Right kidney (tissue), 1 donor: ENCODE measurements around the gene CHCHD3.
"Not testable (repeated sequence)": the region's sequence is repeated elsewhere in the genome, so short reads cannot be mapped to it uniquely, and the experiment has no call there.

Experiments used
- DNase-seq: peaks from one replicate; pipeline ENCODE4 v3.0.0-alpha.2; 2016

CHCHD3 gene

GRCh38 chr7:133047321-133047720 is 34.6 kb downstream of the CHCHD3 start:
- no peak for DNase-seq

- no peak for DNase-seq
Observed at GRCh38 chr7:133044722-133045473, 37.0 kb downstream of the CHCHD3 start.

- DNase-seq, result no peak
Observed at GRCh38 chr7:133040674-133041073, 41.2 kb downstream of the CHCHD3 start.

- no peak for DNase-seq
Observed at GRCh38 chr7:133040178-133040577, 41.7 kb downstream of the CHCHD3 start.

GRCh38 chr7:133039614-133040013 is 42.3 kb downstream of the CHCHD3 start:
- no peak for DNase-seq

GRCh38 chr7:133036289-133036688 is 45.6 kb downstream of the CHCHD3 start:
- no peak for DNase-seq

- DNase-seq, result not testable (repeated sequence)
Observed at GRCh38 chr7:133035240-133035639, 46.6 kb downstream of the CHCHD3 start.

- no peak for DNase-seq
Observed at GRCh38 chr7:133030346-133030745, 51.5 kb downstream of the CHCHD3 start.

- DNase-seq, result no peak
Observed at GRCh38 chr7:133029463-133029862, 52.4 kb downstream of the CHCHD3 start.

- no peak for DNase-seq
Observed at GRCh38 chr7:133027397-133027796, 54.5 kb downstream of the CHCHD3 start.

- DNase-seq, result no peak
Observed at GRCh38 chr7:133026210-133026859, 55.6 kb downstream of the CHCHD3 start.

- no peak for DNase-seq
Observed at GRCh38 chr7:133025056-133025455, 56.8 kb downstream of the CHCHD3 start.

- no peak for DNase-seq
Observed at GRCh38 chr7:133024596-133024995, 57.3 kb downstream of the CHCHD3 start.

GRCh38 chr7:133023370-133024071 is 58.4 kb downstream of the CHCHD3 start:
- DNase-seq, result no peak

GRCh38 chr7:133022661-133023060 is 59.2 kb downstream of the CHCHD3 start:
- DNase-seq, result no peak

- no peak for DNase-seq
Observed at GRCh38 chr7:133021196-133021595, 60.7 kb downstream of the CHCHD3 start.

- DNase-seq, result no peak
Observed at GRCh38 chr7:133020496-133020895, 61.4 kb downstream of the CHCHD3 start.

GRCh38 chr7:133019590-133019989 is 62.3 kb downstream of the CHCHD3 start:
- DNase-seq, result no peak

- no peak for DNase-seq
Observed at GRCh38 chr7:133016604-133017003, 65.3 kb downstream of the CHCHD3 start.

- DNase-seq, result no peak
Observed at GRCh38 chr7:133015888-133016287, 66.0 kb downstream of the CHCHD3 start.

- no peak for DNase-seq
Observed at GRCh38 chr7:133011746-133012145, 70.1 kb downstream of the CHCHD3 start.

GRCh38 chr7:133009426-133010252 is 72.3 kb downstream of the CHCHD3 start:
- DNase-seq, result no peak

GRCh38 chr7:133007961-133008360 is 73.9 kb downstream of the CHCHD3 start:
- no peak for DNase-seq
